ENCODE results near the gene FHIT.

DNA sequence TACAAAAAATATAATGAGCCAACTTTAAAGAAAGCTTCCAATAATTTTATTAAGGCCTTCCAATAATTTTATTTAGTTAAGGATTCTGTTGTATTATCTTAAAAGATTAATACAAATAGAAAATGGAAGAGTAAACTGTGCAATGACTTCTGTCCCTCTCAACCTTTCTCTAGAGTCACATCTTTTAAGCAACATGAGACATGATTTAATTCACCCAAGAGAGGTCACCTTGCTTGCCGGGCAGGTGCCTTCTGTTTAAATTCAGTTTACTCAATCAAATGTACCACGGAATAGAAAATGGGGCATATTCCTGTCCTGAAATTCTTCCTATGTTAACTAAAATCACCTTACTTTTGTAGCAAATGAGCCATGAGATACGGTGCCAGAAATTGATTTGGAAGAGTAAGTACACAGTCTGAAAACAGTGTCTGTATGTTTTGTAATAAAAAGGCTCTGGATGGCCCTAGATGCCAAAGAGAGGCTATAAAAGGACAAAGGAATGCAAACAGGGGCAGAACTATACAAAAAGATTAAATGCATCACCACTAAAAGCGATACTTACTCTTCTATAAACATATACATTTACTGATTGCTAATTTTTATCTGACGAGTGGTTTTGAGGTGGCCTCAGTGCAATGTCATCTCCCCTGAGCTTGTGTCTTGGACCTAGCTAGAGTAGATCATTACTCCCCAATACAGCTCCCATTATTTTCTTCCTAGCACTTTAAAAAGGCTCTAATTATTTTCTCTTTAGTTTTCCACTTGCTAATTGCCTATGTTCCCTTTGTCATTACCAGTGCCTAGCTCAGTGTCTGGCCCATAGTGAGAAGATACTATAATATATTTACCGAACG is 134.0 kb downstream of the FHIT start:
- no peak for TF ChIP-seq GATA2 (IDR thresholded peaks at IDR 0.05; ENCODE audit: low read depth, low read length)
- no peak for TF ChIP-seq GATA3 (IDR thresholded peaks at IDR 0.05; ENCODE audit: low read depth, low read length)

All from SH-SY5Y (cell line).